Kidney glomerular epithelial cell (primary cell): ENCODE results near the gene CCDC71L.
"Not testable (repeated sequence)": the region's sequence is repeated elsewhere in the genome, so short reads cannot be mapped to it uniquely, and the experiment has no call there.

Source experiments
- DNase-seq: peaks from one replicate; lab custom pipeline; 2025; lab: John Stamatoyannopoulos, UW

The CCDC71L gene

DNA sequence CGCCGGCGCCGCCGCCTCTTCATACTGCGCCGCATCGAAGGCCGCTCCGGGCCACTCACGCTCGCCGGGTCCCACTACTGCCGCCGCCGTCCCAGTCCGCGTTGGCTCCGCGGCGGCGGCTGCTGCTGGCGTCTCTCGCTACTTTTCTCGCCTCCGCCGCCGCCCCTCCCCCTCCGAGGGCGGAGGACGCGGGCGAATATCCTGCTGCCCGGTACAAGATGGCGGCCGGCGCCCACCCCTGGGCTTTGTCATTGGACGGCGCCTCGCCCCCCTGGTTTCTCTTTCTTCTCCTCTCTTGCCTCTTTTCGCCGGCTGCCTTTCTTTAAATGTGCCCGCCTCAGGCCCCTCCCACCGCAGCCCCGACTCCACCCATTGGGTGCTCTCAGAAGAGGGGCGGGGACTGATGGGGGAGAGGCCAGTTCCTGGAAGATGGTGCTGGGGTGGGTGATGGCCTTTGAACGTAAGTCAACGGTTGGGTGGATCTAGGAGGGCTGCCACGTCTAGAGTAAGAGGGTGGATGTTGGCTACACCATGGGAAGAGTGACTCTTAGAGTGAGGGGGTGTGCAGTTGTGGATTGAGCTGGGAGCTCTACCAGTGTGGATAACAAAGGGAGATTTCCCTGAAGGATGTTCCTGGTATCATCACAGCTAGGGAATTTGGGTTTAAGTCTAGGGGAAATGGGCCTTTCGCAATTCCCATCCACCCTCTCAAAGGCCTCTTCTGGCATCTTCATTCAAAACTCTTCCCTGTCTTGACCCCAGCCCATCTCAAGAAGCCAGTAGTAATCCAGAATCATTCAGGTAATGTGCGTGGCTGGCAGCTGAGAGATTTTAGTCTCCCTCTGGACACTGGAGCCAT lies at the start of gene CCDC71L:
CCDC71L (minus strand) TSS at position 297 of the 859 bp plus-strand sequence; CDS start at position 35, 262 bp downstream.
- peak; percentile 95 for DNase-seq

DNA sequence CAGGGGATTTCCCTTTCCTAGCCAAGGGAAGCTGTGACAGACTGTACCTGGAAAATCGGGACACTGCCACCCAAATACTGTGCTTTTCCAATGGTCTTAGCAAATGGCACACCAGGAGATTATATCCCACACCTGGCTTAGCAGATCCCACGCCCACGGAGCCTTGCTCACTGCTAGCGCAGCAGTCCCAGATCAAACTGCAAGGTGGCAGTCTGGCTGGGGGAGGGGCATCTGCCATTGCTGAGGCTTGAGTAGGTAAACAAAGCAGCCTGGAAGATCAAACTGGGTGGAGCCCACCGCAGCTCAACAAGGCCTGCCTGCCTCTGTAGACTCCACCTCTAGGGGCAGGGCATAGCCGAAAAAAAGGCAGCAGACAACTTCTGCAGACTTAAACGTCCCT lies 48.6 kb upstream of the CCDC71L start:
- not testable (repeated sequence) for DNase-seq

DNA sequence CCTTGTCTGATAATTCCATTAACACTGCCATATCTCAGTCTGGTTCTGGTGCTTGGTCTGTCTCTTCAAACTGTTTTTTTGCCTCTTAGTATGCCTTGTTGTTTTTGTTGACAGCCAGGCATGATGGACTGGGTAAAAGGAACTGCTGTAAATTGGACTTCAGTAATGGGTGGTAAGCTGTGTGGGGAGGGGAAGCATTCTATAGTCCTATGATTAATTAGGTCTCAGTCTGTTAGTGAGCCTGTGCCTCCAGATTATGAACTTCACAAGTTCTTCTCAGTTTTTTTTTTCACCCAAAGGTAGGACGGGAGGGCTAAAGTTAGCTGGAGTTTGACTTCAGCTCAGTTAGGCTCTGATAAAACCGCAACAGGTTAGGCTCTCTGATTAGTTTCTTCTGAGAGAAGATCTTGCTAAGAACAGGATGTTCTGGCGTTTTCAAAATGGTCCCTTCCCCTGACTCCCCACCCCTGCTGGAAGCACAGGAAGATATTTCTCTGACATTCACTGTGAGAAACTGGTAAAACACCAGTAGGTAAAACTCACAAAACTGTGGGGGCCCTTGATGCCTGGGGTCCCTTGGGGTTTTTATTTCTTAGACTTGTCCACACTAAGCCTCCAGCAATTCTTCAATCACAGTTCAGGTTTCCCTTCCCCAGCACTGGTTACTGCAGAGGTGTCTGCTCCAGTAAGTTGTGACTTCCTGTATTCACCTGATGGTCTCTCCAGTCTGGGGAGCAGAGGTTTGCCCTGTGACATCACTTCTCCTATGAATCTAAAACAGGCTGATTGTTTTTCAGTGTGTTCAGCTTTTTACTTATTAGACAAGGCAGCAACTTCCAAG lies 43.3 kb upstream of the CCDC71L start:
- DNase-seq, result no peak

DNA sequence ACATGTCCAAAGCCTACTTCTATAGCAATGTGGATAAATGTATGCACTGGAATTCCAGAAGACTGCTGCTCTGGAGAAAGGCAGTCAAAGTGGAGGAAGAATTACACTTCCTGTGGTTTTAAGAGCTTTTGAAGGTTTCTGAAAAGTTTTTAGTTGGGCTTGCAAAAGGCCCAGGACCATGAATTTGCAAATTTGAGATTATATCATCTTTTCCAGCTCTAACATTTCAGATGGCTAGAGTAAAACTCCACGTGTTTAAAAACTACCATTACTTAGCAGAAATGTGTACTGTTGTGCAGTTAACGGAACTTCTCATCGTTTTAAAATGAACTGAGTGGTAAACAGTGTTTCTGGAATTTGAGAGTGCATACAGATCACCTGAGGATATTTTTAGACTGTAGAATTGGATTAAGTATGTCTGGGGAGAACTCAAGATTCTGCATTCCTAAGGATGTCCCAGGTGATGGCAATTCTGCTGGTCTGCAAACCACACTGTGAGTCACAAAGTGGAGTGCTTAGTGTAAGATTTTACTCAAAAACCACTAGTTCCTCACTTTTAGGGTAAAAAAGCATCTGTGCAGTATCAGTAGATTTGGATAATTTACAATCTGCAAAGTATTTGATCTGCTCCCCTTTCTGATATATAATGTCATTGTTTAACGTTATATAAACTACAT lies 32.9 kb upstream of the CCDC71L start:
- no peak for DNase-seq

DNA sequence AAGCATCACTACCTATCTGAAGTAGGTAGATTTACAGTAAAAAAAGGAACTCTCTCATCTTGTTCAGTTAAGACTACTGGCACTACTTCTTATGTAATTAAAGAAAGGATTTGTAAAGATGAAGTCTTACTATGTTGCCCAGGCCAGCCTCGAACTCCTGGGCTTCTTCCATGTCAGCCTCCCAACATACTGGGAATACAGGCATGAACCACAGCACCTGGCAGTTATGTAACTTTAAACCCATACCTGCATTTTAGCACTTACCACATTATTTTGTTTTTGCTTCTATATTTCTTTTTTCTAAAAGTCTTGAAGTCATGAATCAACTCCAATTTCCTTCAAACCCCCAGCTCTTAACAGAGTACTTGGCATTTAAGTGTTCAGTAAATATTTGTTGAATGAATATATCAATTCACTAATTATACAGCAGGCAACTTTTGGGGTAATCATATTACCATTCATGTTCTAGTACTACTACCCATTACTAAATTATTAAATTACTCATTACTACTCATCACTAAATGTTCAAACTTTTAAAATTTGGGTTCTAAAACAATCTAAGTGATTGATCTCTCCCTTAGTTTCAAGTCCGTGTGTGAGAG lies 31.6 kb upstream of the CCDC71L start:
- no peak for DNase-seq

DNA sequence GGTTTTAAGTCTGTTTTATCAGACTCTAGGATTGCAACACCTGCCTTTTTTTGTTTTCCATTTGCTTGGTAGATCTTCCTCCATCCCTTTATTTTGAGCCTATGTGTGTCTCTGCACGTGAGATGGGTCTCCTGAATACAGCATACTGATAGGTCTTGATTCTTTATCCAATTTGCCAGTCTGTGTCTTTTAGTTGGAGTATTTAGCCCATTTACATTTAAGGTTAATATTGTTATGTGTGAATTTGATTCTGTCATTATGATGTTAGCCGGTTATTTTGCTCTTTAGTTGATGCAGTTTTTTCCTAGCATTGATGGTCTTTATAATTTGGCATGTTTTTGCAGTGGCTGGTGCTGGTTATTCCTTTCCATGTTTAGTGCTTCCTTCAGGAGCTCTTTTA lies 27.2 kb upstream of the CCDC71L start:
- not testable (repeated sequence) for DNase-seq

DNA sequence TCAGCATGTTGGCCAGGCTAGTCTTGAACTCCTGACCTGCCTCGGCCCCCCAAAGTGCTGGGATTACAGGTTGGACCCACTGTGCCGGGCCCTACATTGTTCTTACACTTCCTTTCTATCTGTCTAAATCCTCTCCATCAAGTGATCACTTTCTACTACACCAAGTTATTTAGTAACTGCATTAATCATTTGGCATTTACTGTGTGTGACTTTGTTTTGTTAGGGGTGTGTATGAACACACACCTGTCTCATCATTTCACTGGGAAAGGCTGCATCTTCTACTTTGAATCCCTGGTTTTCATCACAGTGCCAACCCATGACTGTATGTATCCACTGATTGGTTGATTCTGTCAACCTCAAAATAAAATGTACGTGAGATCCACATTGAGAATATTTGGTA lies 23.0 kb upstream of the CCDC71L start:
- DNase-seq, result no peak

DNA sequence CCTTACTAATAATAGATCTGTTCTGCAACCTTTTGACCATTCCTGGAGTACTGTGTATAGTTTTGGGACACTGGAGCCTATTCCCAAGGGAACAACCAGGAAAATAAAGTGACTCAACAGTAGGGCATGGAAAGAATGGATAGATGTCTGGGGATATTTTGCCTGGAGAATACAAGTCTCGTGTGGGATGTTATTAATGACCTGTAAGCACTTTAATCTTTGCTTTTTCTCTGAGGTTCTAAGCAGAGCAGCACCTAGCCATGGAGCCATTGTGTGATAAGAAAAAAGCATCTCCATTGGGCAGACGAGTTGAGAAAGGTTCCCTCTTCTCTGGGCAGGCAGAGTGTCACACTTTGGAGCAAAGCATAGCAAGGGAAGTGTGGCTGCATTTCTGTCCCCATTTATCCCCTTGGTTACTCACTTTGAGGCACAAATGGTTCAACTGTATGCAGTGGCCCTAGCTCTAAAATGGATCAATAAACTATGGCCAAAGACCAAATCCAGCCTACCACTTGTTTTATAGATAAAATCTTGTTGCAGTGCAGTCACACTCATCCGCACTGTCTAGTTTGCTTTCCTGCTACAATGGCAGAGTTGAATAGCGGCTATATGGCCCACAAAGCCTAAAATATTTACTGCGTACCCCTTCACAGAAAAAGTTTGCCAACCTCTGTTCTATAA lies 21.0 kb upstream of the CCDC71L start:
- DNase-seq, result peak; percentile 83

DNA sequence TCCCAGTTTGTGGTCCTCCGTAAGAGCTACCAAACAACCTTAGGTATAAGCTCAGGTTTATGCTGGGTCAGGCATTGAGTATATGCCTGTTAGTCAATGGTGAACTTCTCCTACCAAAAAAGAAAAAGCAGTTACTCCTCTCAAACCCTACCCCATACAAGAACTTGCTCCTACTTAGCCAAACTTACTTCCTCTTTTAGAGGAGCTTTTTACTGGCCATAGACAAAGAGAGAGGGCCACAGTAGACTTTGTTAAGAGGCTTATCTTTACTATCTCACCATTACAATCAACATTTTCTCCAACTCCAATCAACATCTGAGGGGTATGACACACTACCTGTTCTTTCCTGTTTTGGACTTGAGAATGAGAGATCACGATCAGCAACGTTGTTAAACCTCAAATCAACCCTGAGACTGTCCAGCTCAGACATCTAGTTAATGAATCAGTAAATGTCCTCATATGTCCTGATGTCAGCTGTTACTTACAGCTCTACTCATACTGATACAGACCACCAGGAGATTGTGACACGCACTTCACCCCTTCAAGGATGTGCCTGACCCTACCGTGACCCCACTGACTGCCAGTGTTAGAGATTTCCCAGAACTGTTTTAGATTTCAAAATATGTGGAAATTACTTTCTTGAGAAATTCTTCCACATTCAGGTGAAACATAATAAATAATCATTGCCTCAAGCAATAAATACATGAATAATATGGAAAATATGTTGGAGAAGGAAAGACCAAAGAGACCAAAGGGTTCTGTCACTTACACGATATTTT lies 18.4 kb upstream of the CCDC71L start:
- DNase-seq, result peak; percentile 54

DNA sequence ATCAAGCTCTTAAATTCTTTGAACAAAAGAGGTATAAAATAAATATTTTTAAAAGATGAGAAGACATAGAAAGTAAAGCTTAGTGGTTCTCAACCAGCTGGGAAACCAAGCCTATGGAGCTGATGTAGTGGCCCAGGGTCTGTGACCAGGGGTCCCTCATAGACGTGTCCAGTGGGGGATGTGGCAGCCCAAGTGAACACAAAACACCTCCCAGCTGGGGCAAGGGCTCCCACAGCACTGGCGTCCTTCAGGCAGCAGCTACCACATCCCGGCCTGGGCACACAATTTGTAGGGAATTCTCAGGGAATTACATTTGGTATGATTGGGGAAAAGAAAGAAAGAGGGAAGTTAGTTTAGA lies 17.8 kb upstream of the CCDC71L start:
- no peak for DNase-seq

DNA sequence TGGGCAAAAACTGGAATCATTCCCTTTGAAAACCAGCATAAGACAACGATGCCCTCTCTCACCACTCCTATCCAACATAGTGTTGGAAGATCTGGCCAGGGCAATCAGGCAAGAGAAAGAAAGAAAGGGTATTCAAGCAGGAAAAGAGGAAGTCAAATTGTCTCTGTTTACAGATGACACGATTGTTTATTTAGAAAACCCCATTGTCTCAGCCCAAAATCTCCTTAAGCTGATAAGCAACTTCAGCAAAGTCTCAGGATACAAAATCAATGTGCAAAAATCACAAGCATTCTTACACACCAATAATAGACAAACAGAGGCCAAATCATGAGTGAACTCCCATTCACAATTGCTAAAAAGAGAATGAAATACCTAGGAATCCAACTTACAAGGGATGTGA lies 15.5 kb upstream of the CCDC71L start:
- DNase-seq, result not testable (repeated sequence)

DNA sequence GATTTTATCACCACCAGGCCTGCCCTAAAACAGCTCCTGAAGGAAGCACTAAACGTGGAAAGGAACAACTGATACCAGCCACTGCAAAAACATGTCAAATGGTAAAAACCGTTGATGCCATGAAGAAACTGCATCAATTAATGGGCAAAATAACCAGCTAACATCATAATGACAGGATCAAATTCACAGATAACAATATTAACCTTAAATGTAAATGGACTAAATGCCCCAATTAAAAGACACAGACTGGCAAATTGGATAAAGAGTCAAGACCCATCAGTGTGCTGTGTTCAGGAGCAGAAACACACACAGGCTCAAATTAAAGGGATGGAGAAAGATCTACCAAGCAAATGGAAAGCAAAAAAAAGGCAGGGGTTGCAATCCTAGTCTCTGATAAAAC lies 12.7 kb upstream of the CCDC71L start:
- DNase-seq, result not testable (repeated sequence)

DNA sequence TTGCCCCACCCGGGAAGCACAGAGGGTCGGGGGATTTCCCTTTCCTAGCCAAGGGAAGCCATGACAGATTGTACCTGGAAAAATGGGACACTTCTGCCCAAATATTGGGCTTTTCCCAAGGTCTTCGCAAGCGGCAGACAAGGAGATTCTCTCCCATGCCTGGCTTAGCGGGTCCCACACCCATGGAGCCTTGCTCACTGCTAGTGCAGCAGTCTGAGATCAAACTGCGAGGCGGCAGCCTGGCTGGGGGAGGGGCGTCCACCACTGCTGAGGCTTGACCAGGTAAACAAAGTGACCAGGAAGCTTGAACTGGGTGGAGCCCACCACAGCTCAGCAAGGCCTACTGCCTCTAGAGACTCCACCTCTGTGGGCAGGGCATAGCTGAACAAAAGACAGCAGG lies 11.0 kb upstream of the CCDC71L start:
- not testable (repeated sequence) for DNase-seq

DNA sequence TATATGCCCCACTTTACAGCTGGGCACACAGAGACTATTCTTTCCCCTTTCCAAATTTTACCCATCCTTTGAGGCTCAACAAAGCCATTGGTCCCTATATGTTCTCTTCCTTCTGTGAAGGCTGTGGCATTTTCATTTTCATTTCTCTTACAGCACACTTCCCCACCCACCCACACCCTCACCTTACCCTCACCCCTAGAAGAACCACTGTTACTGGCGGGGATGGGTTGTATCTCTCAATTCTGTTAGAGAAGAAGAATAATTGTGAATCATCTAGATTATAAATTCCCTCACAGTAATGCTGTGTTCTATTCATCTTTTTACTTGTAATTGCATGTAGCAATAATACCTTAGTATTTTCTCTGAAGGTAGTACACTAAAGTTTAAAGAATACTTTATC lies 10.2 kb upstream of the CCDC71L start:
- DNase-seq, result no peak

DNA sequence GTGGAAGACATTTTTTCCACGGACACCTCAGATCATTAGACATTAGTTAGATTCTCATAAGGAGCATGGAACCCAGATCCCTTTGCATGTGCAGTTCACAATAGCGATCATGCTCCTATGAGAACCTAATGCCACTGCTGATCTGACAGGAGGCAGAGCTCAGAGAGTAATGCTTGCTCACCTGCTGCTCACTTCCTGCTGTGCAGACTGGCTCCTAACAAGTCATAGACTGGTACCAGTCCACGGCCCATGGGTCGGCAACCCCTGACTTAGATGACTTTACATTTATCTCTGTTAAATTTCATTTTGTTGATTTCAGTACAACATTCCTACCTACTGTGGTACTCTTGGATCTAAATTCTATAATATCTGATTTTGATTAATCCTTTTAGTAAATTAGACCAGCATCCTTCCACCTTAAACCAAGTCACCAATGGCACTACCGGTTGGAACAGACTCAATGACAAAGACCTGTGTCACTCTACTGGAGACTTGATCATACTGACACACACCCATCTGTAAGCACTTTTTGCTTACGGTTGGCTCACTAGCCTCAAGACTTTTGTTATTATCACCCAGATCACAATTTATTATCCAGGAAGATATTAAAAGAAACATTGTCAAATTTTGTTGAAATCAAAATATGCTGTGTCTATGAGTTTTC lies 8.0 kb upstream of the CCDC71L start:
- DNase-seq, result no peak

DNA sequence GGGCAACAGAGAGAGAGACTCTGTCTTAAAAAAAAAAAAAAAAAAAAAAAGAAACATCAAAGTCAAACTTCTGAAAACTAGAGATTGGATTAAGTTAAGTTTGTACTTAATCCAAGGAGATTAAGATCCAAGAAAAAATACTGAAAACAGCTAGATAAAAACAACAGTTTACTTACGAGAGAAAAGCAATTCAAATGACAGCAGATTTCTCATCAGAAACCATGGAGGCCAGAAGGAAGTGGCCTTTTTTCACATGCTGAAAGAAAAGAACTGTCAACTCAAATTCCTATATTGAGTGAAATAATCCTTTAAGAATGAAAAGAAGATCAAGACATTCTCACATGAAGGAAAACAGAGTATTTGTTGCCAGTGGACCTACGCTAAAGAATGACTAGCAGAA lies 5.4 kb upstream of the CCDC71L start:
- no peak for DNase-seq

DNA sequence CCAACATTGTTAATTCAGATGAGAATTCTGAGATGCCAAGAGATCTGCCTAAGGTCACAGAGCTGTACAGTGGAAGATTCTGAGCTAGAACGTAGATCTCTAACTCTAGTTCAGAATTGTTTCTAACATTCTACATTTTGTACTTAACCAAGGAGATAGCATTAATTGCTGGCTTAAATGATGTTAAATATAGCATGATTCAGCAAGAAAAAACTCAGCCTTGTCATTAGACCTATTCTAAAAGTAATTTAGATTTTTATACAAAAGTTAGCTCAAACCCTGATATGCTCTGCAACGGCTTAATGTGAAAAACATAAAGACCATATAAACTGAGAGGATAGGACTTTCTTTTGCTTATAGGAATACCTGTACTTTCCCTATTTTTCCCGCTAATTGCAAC lies 3.4 kb upstream of the CCDC71L start:
- no peak for DNase-seq

DNA sequence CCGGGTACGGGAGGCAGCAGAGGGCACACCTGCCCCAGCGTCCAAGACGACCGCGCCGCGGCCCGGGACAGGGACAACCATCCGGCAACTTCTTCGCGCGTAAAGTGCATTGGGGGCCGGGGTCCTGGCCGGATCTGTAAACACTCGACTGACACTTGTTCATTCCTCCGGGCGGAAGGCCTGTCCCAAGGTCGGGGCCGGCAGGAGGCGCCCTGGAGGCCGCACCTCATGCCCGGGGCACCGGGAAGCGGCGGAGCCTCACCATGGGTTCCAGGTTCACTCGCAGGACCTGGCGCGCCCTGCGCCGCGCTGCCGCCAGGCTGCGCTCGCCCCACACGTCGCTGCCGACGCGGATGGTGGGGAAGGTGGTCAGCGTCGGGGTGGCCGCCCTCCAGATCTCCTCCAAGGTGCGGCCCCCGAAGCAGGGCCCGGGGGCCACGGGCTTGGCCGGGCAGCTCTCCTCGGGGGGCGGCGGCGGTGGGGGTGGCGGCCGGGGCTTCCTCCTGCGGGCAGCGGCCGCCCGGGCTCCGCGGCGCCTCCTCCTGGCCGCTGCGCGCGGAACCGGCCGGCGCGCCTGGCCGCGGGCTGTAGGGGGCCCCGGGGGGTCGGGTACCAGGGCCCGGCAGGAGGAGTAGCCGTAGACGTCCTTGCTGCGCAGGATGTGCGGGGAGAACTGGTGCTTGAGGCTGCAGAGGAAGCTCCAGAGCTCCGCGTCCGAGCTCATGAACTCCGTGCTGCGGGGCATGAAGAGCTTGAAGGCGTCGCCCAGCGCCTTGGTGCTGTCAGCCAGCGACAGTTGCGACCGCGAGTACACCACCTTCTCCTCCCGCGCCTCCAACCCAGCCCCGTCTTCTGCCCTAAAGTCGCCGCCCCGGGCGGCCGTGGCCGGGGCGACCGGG lies 746 bp downstream of the CCDC71L start:
- peak; percentile 64 for DNase-seq
